H1 (cell line): Measurements from ENCODE around the gene RAB31. TPM values are rescaled to one million over a fixed set of nuclear protein-coding genes. Genes with fewer than 3 reads are reported as not detected.

Experiments used
- BCL11A ChIP-seq, 2 experiments: IDR thresholded peaks; one replicate each; pipeline ENCODE4 v1.6.1; 2011; ENCODE audit warnings: low read depth in 2 of 2, low read length in 2 of 2, mild to moderate bottlenecking in 2 of 2
- MAFK ChIP-seq: IDR thresholded peaks from 2 replicates; pipeline ENCODE4 v1.6.1; 2012; ENCODE audit warnings: low read depth, mild to moderate bottlenecking, improper control_type of control experiment, low read length
- polyA plus RNA-seq, 7 experiments: library from polyadenylated mRNA; depleted of rRNA in 3 of 7; stranded (reverse) in 5 of 7; unstranded in 2 of 7; fragments of >200 nt in 5 of 7; fragments of 200-250 nt in 2 of 7; gene quantifications; 1 replicate in 5 of 7; 2 replicates in 1 of 7; 4 replicates in 1 of 7; pipeline versions ENCODE4 v1.2.1 to v1.2.3, GENCODE V29; 2011 to 2013; ENCODE audit warnings: missing spikeins in 2 of 7, mixed read lengths in 2 of 7
- total RNA-seq: library from RNA; stranded (reverse); fragmentation: NEBNext Ultra II Directional; extraction: Animal tissue kit (Norgen Biotek cat#: 25700); gene quantifications from 2 replicates; pipeline ENCODE4 v1.2.1, GENCODE V29; 2021
- TF ChIP-seq, protein P1 (sequence below): IDR thresholded peaks from 2 replicates; pipeline ENCODE4 v1.6.1; 2011; ENCODE audit warnings: low read length, improper control_type of control experiment
- TF ChIP-seq, protein P2 (sequence below): IDR thresholded peaks from 2 replicates; pipeline ENCODE4 v1.6.1; 2012; ENCODE audit warnings: low read length, inconsistent platforms

RAB31 gene
- total and polyA plus RNA-seq, 2 of the 8 experiments (the other 6 are each of a cell fraction or from before 2014, with no cell fraction given), result 15.2 to 40.9 TPM

- TF ChIP-seq MAFK, result no peak
- TF ChIP-seq, protein P1, sequence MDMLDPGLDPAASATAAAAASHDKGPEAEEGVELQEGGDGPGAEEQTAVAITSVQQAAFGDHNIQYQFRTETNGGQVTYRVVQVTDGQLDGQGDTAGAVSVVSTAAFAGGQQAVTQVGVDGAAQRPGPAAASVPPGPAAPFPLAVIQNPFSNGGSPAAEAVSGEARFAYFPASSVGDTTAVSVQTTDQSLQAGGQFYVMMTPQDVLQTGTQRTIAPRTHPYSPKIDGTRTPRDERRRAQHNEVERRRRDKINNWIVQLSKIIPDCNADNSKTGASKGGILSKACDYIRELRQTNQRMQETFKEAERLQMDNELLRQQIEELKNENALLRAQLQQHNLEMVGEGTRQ, result no peak
- TF ChIP-seq BCL11A (IDR thresholded peaks at IDR 0.05; ENCODE audit: low read depth in 2 of 2, low read length in 2 of 2), result no peak
- TF ChIP-seq, protein P2, sequence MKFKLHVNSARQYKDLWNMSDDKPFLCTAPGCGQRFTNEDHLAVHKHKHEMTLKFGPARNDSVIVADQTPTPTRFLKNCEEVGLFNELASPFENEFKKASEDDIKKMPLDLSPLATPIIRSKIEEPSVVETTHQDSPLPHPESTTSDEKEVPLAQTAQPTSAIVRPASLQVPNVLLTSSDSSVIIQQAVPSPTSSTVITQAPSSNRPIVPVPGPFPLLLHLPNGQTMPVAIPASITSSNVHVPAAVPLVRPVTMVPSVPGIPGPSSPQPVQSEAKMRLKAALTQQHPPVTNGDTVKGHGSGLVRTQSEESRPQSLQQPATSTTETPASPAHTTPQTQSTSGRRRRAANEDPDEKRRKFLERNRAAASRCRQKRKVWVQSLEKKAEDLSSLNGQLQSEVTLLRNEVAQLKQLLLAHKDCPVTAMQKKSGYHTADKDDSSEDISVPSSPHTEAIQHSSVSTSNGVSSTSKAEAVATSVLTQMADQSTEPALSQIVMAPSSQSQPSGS, result no peak
Observed at GRCh38 chr18:9878783-9879242, 170.7 kb downstream of the RAB31 start (continued).
